Measurements from ENCODE around the gene STUM.

GRCh38 chr1:226568077-226568831, 19.7 kb downstream of the STUM start:
- TF ChIP-seq TARDBP (IDR thresholded peaks at IDR 0.05) (no peak), L3MBTL2 (conservative IDR thresholded peaks at IDR 0.05) (no peak), NFRKB (IDR thresholded peaks at IDR 0.05) (no peak), FOXK2 (IDR thresholded peaks at IDR 0.05) (no peak), SUZ12 (IDR thresholded peaks at IDR 0.05) (no peak), ZNF384 (IDR thresholded peaks at IDR 0.05) (no peak), PKNOX1 (IDR thresholded peaks at IDR 0.05) (no peak), FOXM1 (IDR thresholded peaks at IDR 0.05; ENCODE audit: borderline replicate concordance) (no peak), ELF4 (IDR thresholded peaks at IDR 0.05) (no peak), CTBP1 (IDR thresholded peaks at IDR 0.05; ENCODE audit: borderline replicate concordance) (no peak), HDGF (IDR thresholded peaks at IDR 0.05; ENCODE audit: borderline replicate concordance) (no peak), SP1 (IDR thresholded peaks at IDR 0.05) (no peak), FOXA1 (IDR thresholded peaks at IDR 0.05) (no peak), BHLHE40 (IDR thresholded peaks at IDR 0.05; ENCODE audit: borderline replicate concordance) (no peak)

Data from HEK293T (cell line).